HS-5 (cell line): Measurements from ENCODE around the gene ATG7.

ENCODE experiments used
- DNase-seq: peaks from one replicate; pipeline ENCODE4 v3.0.0-alpha.2; 2012; ENCODE audit warnings: low read depth

The ATG7 gene

DNA sequence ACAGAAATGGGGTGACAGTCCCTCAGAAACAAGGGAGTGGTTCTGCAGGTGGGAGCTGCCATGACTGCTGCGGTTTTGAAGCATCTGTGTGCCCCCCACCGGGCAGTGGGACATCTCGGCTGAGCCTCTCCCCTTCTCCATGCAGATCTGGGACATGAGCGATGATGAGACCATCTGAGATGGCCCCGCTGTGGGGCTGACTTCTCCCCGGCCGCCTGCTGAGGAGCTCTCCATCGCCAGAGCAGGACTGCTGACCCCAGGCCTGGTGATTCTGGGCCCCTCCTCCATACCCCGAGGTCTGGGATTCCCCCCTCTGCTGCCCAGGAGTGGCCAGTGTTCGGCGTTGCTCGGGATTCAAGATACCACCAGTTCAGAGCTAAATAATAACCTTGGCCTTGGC is 282.5 kb downstream of the ATG7 start:
- DNase-seq, result no peak

DNA sequence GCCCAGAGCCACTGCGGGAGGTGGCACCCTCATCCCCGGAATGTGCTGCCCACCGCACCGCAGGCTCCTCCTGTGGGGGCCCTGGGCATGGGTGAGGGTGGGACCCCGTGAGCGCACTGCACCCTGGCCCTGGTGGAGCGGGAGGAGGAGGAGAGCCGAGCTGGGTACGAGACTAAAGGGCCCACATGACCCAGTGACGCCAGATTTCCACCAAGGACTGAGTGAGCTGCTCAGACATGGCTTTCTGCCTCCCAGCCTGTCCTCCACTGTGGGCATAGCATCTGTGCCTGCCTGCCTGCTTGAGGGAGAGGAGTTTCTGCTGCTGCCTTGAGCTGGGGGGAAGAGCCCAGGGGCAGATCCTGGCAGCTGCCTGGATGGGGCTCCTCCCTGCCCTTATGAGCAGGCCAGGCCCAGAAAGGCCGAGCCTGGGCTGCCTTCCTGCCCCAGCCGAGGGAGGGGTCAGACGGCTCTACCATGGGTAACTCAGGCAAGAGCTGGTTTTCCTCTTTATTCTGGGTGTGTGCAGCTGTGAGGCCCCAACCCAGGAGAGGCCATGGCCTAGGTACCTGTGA is 283.1 kb downstream of the ATG7 start:
- DNase-seq, result no peak

DNA sequence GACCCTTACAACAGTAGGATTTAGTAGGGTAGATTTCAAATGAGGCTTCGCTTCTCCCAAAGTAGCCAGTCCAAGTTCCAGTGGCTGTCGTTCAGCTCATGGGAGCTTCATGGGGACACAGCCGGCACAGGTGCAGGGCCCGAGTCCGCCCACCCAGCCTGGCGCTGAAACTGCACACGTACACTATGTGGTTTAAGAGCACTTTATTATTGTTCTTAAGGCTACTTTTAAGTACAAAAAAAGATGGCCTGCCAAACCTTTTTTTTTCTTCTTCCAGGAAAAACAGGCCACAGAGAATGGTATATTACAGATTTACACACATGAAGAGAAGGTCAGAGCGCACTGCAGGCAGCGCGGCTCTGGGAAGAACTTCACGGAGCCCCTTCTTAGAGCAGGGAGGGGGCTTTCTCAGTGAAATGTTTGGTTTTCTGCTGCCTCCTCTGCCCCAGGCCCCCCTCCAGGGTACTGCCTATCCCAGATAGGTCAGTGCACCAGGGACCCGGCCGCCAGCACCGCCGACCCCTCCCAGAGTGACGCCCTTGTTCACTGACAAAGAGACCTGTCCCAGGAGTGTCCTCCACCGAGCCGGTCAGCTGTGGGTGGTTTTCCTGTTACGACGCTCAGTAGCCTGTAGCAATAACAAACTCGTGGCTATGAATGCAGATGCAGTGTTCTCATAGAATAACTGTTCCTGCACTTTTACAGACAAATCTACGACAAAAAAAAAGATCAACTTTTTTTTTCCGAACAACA is 283.9 kb downstream of the ATG7 start:
- no peak for DNase-seq

DNA sequence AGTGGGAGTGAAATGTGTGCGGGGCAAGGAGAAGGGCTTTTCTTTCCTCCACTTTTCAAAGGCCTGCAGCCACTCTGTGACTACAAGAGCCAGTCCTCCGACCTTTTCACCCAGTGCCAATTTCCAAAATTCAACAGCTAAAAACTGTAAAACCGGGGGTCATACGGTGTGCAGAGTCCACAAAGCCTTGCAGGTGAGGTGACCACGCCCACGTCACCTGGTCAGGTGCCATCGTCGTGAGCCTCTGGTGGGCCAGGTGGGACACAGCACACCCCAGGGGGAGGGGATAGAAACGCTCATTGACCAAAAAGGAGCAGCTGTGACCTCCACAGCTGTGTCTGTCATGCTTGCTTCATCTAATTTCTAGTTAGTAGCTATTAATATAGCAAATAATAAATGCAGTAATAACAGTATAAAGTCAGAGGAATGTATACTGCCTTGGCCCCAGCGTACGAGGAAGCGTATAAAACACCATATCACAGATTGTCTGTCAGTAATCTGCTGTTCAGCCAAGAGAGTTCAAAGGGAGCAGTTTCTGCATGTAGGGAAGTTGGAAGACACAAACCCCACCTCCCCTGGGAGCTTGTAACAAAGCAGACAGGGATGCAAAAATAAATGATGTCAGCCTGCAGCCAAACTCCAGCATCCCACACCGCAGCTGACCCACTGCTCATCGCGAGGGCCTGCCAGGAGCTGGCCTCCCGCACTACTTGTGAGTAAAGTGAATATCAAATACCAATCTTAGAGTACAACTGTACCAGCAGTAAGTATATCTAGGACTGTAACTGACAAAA is 284.9 kb downstream of the ATG7 start:
- no peak for DNase-seq

DNA sequence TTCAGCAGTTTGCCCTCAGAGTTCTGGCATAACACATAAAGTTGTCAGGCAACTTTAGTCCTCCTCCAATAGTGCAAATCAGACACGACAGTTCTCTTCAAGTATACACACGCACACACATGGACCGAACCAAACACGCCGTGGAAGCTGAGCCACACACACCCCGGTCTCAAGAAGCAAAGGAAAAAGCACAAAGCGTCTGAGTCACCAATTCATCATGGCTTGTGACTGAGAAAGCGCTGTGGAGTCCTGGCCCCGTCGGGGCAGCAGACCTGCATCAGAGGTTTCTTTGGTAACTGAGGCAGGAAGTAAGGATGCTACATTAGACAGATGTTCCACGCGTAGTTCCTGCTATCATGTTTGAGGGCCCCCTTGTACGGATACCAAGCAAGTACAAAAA is 285.8 kb downstream of the ATG7 start:
- no peak for DNase-seq

- no peak for DNase-seq
Measured at GRCh38 chr3:11558411-11558903, 286.3 kb downstream of the ATG7 start.

- no peak for DNase-seq
Measured at GRCh38 chr3:11558918-11559815, 287.0 kb downstream of the ATG7 start.

DNA sequence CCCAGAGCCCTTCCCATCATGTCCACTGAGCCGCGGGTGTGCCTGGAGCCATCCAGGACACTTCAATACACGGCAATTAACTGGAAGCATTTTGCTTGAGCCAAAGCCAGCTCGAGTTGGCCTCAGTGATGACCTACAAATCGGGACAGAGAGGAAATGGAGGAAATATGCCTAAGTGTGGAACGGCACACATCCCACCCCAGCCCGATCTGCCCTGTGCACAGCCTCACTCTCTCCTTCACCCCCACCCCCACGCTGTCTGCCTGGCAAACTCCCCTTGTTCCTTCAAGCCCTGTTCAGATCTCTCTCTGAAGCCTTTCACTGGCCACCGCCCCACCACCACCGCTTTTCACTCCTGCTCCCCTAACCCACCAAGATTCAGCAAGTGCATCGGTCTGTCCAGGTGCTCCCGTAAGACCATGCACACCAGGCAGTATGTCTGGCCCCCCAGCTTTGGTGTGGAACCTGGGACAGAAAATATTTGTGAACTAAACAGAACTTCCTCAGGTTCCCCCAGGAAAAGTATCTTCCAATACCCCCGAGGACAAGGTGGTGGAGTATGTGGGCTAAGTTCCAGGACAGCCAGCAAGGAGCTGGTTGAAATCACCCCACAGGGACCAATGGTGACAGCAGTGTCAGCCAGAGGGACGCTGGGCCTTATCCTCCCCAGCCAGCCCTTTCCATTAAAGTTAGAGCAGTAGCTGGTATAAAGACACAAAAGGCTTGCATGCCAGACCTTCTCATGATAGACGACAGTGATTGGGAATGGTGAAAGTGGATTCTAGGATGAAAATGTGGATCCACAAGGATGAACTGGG is 287.8 kb downstream of the ATG7 start:
- DNase-seq, result no peak

DNA sequence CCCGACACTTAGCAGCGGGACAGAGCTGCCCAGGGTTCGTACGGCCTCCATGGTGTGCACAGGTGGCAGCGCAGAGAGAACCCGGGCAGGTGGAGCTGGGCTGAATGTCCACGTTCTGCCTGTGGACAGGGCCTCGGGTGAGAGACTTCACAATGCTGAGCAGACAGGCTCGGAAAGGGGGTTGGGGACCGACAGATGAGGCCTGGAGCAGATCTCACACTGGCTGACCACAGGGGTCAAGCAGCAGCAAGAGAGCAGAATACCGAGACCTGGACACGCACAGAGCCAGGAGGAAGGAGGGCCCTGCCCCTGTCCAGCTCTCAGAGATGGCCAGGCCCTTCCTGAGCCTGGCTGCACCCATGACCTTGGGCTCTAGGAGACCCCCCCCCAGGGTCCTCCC is 288.5 kb downstream of the ATG7 start:
- no peak for DNase-seq

GRCh38 chr3:11562277-11562881 is 290.2 kb downstream of the ATG7 start:
- no peak for DNase-seq

DNA sequence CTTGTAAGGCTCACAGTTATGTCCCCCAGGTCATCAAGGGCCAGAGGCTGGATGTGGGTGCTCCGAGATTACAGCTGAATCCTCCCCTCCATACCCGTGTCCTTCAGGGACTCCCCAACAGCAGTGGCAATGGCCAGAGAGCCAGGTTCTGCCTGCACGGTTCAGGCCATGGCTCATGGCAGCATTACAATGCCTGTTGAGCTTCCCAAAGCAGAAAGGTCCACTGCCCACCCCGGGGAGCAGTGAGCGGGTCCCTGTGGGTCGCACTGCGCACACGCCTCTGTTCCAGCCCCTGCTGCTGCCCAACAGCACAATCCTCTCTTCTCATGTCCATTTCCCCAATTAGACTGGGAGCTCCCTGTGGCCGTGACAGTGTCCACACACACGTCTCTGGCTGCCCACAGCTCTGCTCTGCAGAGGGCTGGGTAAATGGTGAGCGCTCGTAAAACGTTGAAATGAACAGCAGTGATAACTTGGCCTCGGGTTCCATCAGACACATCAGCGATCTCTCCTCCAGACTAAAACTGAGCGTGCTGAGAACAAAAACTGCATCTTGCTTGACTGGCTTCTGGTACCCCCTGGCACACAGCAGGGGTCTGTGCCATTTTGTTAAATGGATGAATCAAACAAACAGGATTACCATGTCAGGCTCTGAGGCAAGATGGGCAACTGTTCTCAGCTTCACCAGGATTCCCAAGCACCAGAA is 291.1 kb downstream of the ATG7 start:
- DNase-seq, result no peak

- no peak for DNase-seq
Measured at GRCh38 chr3:11563865-11564185, 291.6 kb downstream of the ATG7 start.

GRCh38 chr3:11564577-11565001 is 292.4 kb downstream of the ATG7 start:
- no peak for DNase-seq

GRCh38 chr3:11565072-11565471 is 292.9 kb downstream of the ATG7 start:
- DNase-seq, result no peak

DNA sequence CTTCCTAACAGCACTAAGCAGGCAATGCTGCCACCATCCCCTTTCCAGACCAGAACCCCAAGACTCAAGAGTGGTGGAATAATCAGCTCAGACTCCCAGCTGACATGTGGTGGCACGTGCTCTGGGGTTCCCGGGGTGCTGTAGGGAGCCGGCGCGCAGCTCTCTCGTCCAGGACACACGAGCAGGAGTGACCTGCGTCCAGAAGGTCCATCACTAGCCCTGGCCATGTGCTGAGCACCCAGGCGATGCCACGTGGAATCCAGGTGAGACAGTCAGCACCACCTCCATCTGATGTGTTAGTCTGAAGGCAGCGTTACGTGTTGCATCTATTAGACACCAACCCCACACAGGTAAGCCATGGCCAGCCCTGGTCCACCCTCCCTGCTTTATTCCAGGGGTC is 293.3 kb downstream of the ATG7 start:
- DNase-seq, result no peak

- DNase-seq, result no peak
Measured at GRCh38 chr3:11565932-11566331, 293.7 kb downstream of the ATG7 start.

- no peak for DNase-seq
Measured at GRCh38 chr3:11566478-11566877, 294.3 kb downstream of the ATG7 start.

GRCh38 chr3:11566916-11567315 is 294.7 kb downstream of the ATG7 start:
- no peak for DNase-seq

GRCh38 chr3:11567516-11568467 is 295.6 kb downstream of the ATG7 start:
- DNase-seq, result peak; percentile 68
